GM12878 (cell line): ENCODE results near the gene CALML5. TPM values are rescaled to one million over a fixed set of nuclear protein-coding genes. Genes with fewer than 3 reads are reported as not detected.

ENCODE experiments used
- ATAC-seq: fragments of 200-7000 bp; cut with Tn5 transposase; 3 replicates; pipeline ENCODE4 v1.9.1; 2020; ENCODE audit warnings: mild to moderate bottlenecking, moderate library complexity
- BruUV-seq: library from RNA; stranded (reverse); fragments of 400-500 nt; replicated peaks from 2 replicates; lab custom pipeline; 2021; lab: Mats Ljungman, UMichigan
- CTCF ChIA-PET: fragments of 300-600 bp; sonication (Branson Sonifier 250); formaldehyde crosslinking; extraction: SDS; loops from one replicate; lab custom pipeline; 2021; ENCODE audit warnings: inconsistent platforms; lab: Yijun Ruan, JAX
- POLR2A ChIA-PET: fragments of 350-600 bp; formaldehyde crosslinking; extraction: SDS; loops from one replicate; lab custom pipeline; 2021; ENCODE audit warnings: inconsistent platforms; lab: Charles Lee
- RAD21 ChIA-PET: fragments of 300-600 bp; sonication (Branson Sonifier 250); formaldehyde crosslinking; loops from one replicate; lab custom pipeline; 2023; ENCODE audit warnings: antibody characterized with exemption; ENCODE audit not compliant: unreplicated experiment; lab: Charles Lee
- SMC1A ChIA-PET: fragments of 300-600 bp; sonication (Branson Sonifier 250); formaldehyde crosslinking; loops from one replicate; lab custom pipeline; 2023; ENCODE audit not compliant: unreplicated experiment, uncharacterized antibody; lab: Charles Lee
- DNase-seq: peaks from one replicate; pipeline ENCODE4 v3.0.0-alpha.2; 2011; ENCODE audit warnings: low read depth, low spot score
- FAIRE-seq: peaks from 3 replicates; lab custom pipeline; 2011; peaks lifted over from hg19 to GRCh38; lab: Jason Lieb, UNC
- H2AFZ ChIP-seq: 2 replicates; pipeline ENCODE4 v1.6.0; 2011; ENCODE audit warnings: low read depth, low read length, control low read depth; ENCODE audit not compliant: control insufficient read depth
- H3K27ac ChIP-seq: 2 replicates; pipeline ENCODE4 v1.5.1; 2011; ENCODE audit warnings: control low read depth; ENCODE audit not compliant: control insufficient read depth, insufficient read depth
- H3K27me3 ChIP-seq, 2 experiments: replicated peaks in 1 of 2; 2 replicates each; pipeline versions ENCODE4 v1.6.0 to v1.6.1; 2011; ENCODE audit warnings: low read length in 1 of 2; ENCODE audit not compliant: control insufficient read depth in 2 of 2, insufficient read depth in 2 of 2
- H3K36me3 ChIP-seq, 2 experiments: 2 replicates each; pipeline ENCODE4 v1.5.1; 2011; ENCODE audit warnings: low read length in 1 of 2; ENCODE audit not compliant: control insufficient read depth in 2 of 2, insufficient read depth in 2 of 2
- H3K4me1 ChIP-seq: 2 replicates; pipeline ENCODE4 v1.6.1; 2011; ENCODE audit warnings: mild to moderate bottlenecking, low read length, moderate library complexity, mixed read lengths; ENCODE audit not compliant: control insufficient read depth, insufficient read depth
- H3K4me2 ChIP-seq: 2 replicates; pipeline ENCODE4 v1.6.0; 2011; ENCODE audit warnings: control low read depth; ENCODE audit not compliant: control insufficient read depth, insufficient read depth
- H3K4me3 ChIP-seq: fragments of 200-600 bp; sonication (generic); 2 replicates; pipeline ENCODE4 v1.5.1; 2016
- H3K79me2 ChIP-seq: 2 replicates; pipeline ENCODE4 v1.6.0; 2011; ENCODE audit warnings: low read length; ENCODE audit not compliant: control insufficient read depth, insufficient read depth
- H3K9ac ChIP-seq: 2 replicates; pipeline ENCODE4 v1.8.0; 2011; ENCODE audit warnings: low read length, control low read depth, mixed read lengths; ENCODE audit not compliant: control insufficient read depth, insufficient read depth
- H3K9me3 ChIP-seq: replicated peaks from 3 replicates; pipeline ENCODE4 v1.5.1; 2011; ENCODE audit warnings: mild to moderate bottlenecking, low read length; ENCODE audit not compliant: control insufficient read depth, insufficient read depth
- H4K20me1 ChIP-seq: 2 replicates; pipeline ENCODE4 v1.6.0; 2011; ENCODE audit not compliant: control insufficient read depth, insufficient read depth
- CREB1 ChIP-seq: IDR thresholded peaks from 2 replicates; pipeline ENCODE4 v1.6.1; 2012; ENCODE audit warnings: low read depth, mild to moderate bottlenecking, inconsistent platforms
- CUX1 ChIP-seq: IDR thresholded peaks from 2 replicates; pipeline ENCODE4 v1.6.1; 2012; ENCODE audit warnings: improper control_type of control experiment, low read depth, low read length; ENCODE audit not compliant: insufficient replicate concordance
- E2F8 ChIP-seq: fragments of 450-650 bp; IDR thresholded peaks from 2 replicates; pipeline ENCODE4 v1.6.1; 2018; ENCODE audit warnings: mild to moderate bottlenecking, low read depth, moderate library complexity; ENCODE audit not compliant: partially characterized antibody
- KDM1A ChIP-seq: fragments of 200-600 bp; sonication (generic); IDR thresholded peaks from 2 replicates; pipeline ENCODE4 v1.6.1; 2016; ENCODE audit warnings: borderline replicate concordance
- NR2C2 ChIP-seq: IDR thresholded peaks from 2 replicates; pipeline ENCODE4 v1.6.1; 2011; ENCODE audit warnings: borderline replicate concordance, low read depth; ENCODE audit not compliant: control insufficient read depth, insufficient read length
- REST ChIP-seq: IDR thresholded peaks from 2 replicates; pipeline ENCODE4 v1.6.1; 2012; ENCODE audit warnings: mild to moderate bottlenecking, low read depth, low read length
- STAT1 ChIP-seq: fragments of 450-650 bp; conservative IDR thresholded peaks from 2 replicates; pipeline ENCODE4 v1.6.1; 2014; ENCODE audit warnings: antibody characterized with exemption, mild to moderate bottlenecking
- YBX1 ChIP-seq: fragments of 450-650 bp; IDR thresholded peaks from 2 replicates; pipeline ENCODE4 v1.6.1; 2016; ENCODE audit warnings: antibody characterized with exemption
- WGBS: methylation state at CpG from one replicate; pipeline ENCODE4 v1.1.6; 2016; ENCODE audit warnings: low lambda C conversion rate; ENCODE audit not compliant: insufficient replicate concordance, insufficient coverage; ENCODE audit errors: missing lambda C conversion rate; 5-methylcytosine and 5-hydroxymethylcytosine counted together
- in situ Hi-C: fragments of 300-500 bp; cut with MboI; formaldehyde crosslinking; loops from 9 replicates; pipeline ENCODE4 v1.14.3; 2018; ENCODE audit warnings: mixed read lengths
- intact Hi-C: fragments of 100-400 bp; cut with micrococcal nuclease; formaldehyde crosslinking; loops from one replicate; pipeline ENCODE4 v1.14.2; 2022; ENCODE audit not compliant: unreplicated experiment
- polyA plus RNA-seq, 11 experiments: library from polyadenylated mRNA; depleted of rRNA in 4 of 11; unstranded in 6 of 11; stranded (reverse) in 5 of 11; fragments of >200 nt; fragmentation: Nextera tagmentation in 4 of 11; fragmentation: Illumina TruSeq in 1 of 11; extraction: Ambion mirVana in 4 of 11; extraction: Trizol in 1 of 11; gene quantifications; 1 replicate in 1 of 11; 2 replicates in 10 of 11; pipeline versions ENCODE4 v1.2.1 to v1.2.3, GENCODE V29; 2011 to 2016; ENCODE audit warnings: inconsistent platforms in 2 of 11, missing spikeins in 2 of 11, low read depth in 1 of 11
- total RNA-seq, 4 experiments: library from RNA; depleted of rRNA in 3 of 4; stranded (reverse); fragments of >200 nt in 3 of 4; fragmentation: Illumina TruSeq in 1 of 4; extraction: Trizol in 1 of 4; gene quantifications; 2 replicates each; pipeline versions ENCODE4 v1.2.1 to v1.2.3, GENCODE V29; 2013 to 2021

The CALML5 gene
- total and polyA plus RNA-seq, 10 of the 15 experiments (the other 5 are each of a cell fraction or from before 2014, with no cell fraction given) = not detected

- no peak for TF ChIP-seq E2F8
- TF ChIP-seq, all 136 proteins: peak for 0
Observed at GRCh38 chr10:5531558-5532306, 32.4 kb upstream of the CALML5 start (continued).

- Histone ChIP-seq H3K4me2 (no peak overlapping the region), H2AFZ (no peak overlapping the region), H3K9ac (no peak overlapping the region), H3K36me3 (no peaks in the 10 kb centered on the region), H3K27me3 (peaks cover 2 to 5% of the 10 kb centered on the region in 2 experiments; a peak in 2 of 4 replicates), H3K4me3 (no peak overlapping the region), H4K20me1 (no peaks in the 10 kb centered on the region), H3K4me1 (no peaks in the 10 kb centered on the region), H3K27ac (no peak overlapping the region), H3K79me2 (no peaks in the 10 kb centered on the region), H3K9me3 (no peaks in the 10 kb centered on the region)
- no TSS peak for BruUV-seq
- FAIRE-seq = no peak
- ChIA-PET CTCF (interaction anchor here (1.2 kb wide), 1 partner anchor 91 kb away, joined by 3 read pairs; no protein-coding TSS in a partner anchor), RAD21 (interaction anchor here (1.2 kb wide), 1 partner anchor 92 kb away, joined by 3 read pairs; no protein-coding TSS in a partner anchor), POLR2A (no interaction called here), SMC1A (no interaction called here)
- ATAC-seq = no peak
- 48% methylated on average over 15 of the region's 16 CpGs for WGBS
- intact Hi-C loops (no loop called here), in situ Hi-C loops (no loop called here)
- no peak for DNase-seq
- TF ChIP-seq REST (no peak), NR2C2 (no peak), STAT1 (no peak), CREB1 (no peak), CUX1 (no peak), YBX1 (no peak), KDM1A (no peak)
Observed at GRCh38 chr10:5530846-5531557, 31.6 kb upstream of the CALML5 start.
